Stomach smooth muscle (tissue), 2 donors: ENCODE measurements around the gene CECR2.

ENCODE experiments used
- H3K27ac ChIP-seq: one replicate; pipeline ENCODE4 v1.7.0; 2013; ENCODE audit warnings: mild to moderate bottlenecking, low read length, inconsistent platforms
- H3K27me3 ChIP-seq, 2 donors: one replicate each; pipeline ENCODE4 v1.7.0; 2013; ENCODE audit warnings: low read length in 2 of 2; ENCODE audit not compliant: insufficient read depth in 2 of 2, control insufficient read depth in 1 of 2
- H3K36me3 ChIP-seq, 2 donors: one replicate each; pipeline ENCODE4 v1.7.0; 2013; ENCODE audit warnings: low read length in 2 of 2; ENCODE audit not compliant: control insufficient read depth in 2 of 2, insufficient read depth in 2 of 2
- H3K4me1 ChIP-seq: one replicate; pipeline ENCODE4 v1.7.0; 2013; ENCODE audit warnings: low read length; ENCODE audit not compliant: control insufficient read depth, insufficient read depth
- H3K4me3 ChIP-seq, 2 donors: one replicate each; pipeline ENCODE4 v1.7.0; 2013; ENCODE audit warnings: low read length in 2 of 2
- H3K9ac ChIP-seq, 2 donors: one replicate each; pipeline ENCODE4 v1.7.0; 2013; ENCODE audit warnings: low read length in 2 of 2, mild to moderate bottlenecking in 1 of 2
- H3K9me3 ChIP-seq, 2 donors: one replicate each; pipeline ENCODE4 v1.7.0; 2013; ENCODE audit warnings: low read length in 2 of 2; ENCODE audit not compliant: control insufficient read depth in 2 of 2
- donor health status: healthy.
- donor health status: Pancreatic carcinoma.

CECR2 gene

DNA sequence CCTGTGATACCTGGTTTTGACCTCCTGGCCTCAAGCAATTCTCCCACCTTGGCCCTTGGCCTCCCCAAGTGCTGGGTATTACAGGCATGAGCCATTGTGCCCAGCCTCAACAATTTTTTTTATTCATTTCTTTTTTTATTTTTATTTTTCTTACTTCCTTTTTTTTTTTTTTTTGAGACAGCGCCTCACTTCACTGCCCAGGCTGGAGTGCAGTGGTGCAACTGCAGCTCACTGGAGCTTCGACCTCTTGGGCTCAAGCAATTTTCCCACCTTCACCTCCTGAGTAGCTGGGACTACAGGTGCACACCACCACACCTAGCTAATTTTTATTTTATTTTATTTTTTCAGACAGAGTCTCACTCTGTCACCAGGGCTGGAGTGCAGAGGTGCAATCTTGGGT lies 25.5 kb upstream of the CECR2 start:
- Histone ChIP-seq H3K27ac (no peak overlapping the region), H3K4me3 (no peak overlapping the region), H3K27me3 (peaks cover 0 to 4% of the 10 kb centered on the region in 2 donors), H3K9ac (no peak overlapping the region), H3K4me1 (no peaks in the 10 kb centered on the region), H3K36me3 (no peaks in the 10 kb centered on the region), H3K9me3 (no peaks in the 10 kb centered on the region)

DNA sequence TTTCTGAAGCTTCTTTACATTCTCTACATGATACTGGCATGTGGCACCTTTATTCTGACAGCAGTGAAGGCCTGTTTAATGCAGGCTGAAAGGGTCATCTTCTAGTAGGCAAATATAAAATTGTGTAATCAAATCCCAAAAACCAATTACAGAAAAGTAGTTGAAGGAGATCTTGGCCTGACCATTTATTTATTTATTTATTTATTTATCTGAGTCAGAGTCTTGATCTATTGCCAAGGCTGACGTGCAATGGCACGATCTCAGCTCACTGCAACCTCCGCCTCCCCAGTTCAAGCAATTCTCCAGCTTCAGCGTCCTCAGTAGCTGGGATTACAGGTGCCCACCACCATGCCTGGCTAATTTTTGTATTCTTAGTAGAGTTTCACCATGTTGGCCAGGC lies 22.7 kb upstream of the CECR2 start:
- H3K9me3 ChIP-seq = no peaks in the 10 kb centered on the region
- peaks cover 0 to 2% of the 10 kb centered on the region in 2 donors for H3K27me3 ChIP-seq
- H3K9ac ChIP-seq = no peak overlapping the region
- H3K4me1 ChIP-seq = no peaks in the 10 kb centered on the region
- no peaks in the 10 kb centered on the region for H3K36me3 ChIP-seq
- no peak overlapping the region for H3K4me3 ChIP-seq
- no peak overlapping the region for H3K27ac ChIP-seq

DNA sequence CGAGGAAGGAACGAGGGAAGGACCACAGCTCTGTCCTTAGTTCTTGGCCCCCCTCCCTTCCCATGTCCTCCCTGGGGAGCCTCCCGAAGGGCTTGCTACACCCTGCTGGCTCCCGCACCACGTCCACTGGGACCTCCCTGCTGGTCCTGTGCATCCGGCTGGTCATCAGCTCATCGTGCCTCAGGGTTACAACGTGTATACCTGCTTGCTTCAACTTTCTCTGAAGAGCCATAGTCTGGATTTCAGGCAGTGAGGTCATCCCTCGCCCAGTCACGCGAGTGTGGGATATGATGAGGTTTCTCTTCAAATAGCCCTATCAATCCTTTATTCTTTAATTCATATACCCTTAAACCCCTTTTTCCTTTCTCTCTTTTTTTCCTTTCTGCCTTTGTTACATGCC lies 21.5 kb upstream of the CECR2 start:
- no peak overlapping the region for H3K9ac ChIP-seq
- no peaks in the 10 kb centered on the region for H3K36me3 ChIP-seq
- no peaks in the 10 kb centered on the region for H3K9me3 ChIP-seq
- no peak overlapping the region for H3K27ac ChIP-seq
- H3K4me3 ChIP-seq = no peak overlapping the region
- H3K4me1 ChIP-seq = no peaks in the 10 kb centered on the region
- H3K27me3 ChIP-seq = peaks cover 0 to 2% of the 10 kb centered on the region in 2 donors

DNA sequence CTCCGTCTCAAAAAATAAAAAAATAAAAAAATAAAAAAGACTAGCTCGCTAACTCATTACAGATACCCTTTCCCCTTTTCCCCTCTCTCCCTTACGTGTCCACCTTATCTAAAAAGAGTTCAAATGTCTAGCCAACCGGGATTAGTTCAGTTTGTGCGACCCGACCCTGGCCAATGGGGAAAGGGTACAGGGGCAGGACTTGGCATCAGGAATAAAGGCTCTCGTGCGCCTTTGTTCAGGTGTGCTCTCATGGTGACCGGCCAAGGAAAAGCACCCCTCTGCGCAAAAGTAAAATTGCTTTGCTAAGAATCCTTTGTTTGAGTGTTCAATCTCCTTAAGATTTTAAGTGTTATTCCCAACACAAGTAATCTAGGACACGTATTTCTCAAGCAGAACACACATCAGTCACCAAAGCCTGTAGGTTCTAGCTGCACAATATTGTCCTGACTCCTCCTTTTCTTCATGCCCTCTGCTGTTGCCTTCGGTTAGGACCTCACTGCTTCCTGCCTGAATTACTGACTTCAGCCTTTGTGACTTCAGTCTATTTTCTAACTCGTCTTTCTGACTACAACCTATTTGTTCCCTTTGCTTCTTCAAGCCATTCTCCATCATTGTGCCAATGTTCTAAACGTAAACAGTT lies 20.7 kb upstream of the CECR2 start:
- H3K4me3 ChIP-seq = no peak overlapping the region
- no peaks in the 10 kb centered on the region for H3K9me3 ChIP-seq
- H3K9ac ChIP-seq = no peak overlapping the region
- no peak overlapping the region for H3K27ac ChIP-seq
- H3K36me3 ChIP-seq = no peaks in the 10 kb centered on the region
- H3K4me1 ChIP-seq = no peaks in the 10 kb centered on the region
- peaks cover 0 to 2% of the 10 kb centered on the region in 2 donors for H3K27me3 ChIP-seq

DNA sequence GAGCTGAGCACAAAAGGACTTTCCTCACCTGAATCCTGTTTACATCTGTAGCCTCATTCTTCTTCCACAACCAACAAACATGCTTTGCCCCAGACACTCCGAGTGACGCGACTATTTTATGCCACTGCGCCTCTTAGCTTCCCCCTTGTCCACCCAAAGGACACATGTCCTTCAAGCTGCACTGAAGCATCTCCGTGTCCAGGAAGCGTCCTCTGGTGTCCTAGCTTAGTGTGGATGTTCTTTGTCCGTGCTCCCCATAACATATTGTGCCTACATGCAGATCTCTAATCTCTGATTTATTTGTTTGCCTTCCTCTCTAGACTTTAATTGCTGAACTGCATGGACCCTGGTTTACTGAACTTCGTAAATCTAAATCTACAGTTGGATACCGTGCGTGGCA lies 20.1 kb upstream of the CECR2 start:
- H3K4me1 ChIP-seq = no peaks in the 10 kb centered on the region
- H3K9ac ChIP-seq = no peak overlapping the region
- H3K27me3 ChIP-seq = peaks cover 0 to 2% of the 10 kb centered on the region in 2 donors
- H3K27ac ChIP-seq = no peak overlapping the region
- no peaks in the 10 kb centered on the region for H3K36me3 ChIP-seq
- no peak overlapping the region for H3K4me3 ChIP-seq
- no peaks in the 10 kb centered on the region for H3K9me3 ChIP-seq

DNA sequence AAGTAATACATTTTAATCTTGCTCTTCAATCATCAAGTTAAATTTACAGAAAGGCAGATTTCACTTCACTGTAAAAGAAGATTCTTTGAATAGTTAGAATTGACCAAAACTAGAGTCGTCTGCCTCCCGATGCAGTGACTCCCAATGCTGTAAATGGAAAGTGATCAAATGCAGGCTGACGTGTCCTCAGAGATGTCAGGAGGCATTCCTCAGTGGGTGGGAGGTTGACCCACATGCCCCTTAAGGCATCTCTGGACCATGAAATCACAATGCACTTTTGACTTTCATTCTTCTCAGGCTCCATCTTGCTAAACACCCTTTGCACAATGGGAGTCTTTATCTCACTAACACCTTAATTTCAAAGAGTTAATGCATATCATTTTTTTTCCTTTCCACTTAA lies 19.0 kb upstream of the CECR2 start:
- no peaks in the 10 kb centered on the region for H3K4me1 ChIP-seq
- no peak overlapping the region for H3K4me3 ChIP-seq
- no peak overlapping the region for H3K9ac ChIP-seq
- peaks cover 0 to 2% of the 10 kb centered on the region in 2 donors for H3K27me3 ChIP-seq
- H3K27ac ChIP-seq = no peak overlapping the region
- H3K36me3 ChIP-seq = no peaks in the 10 kb centered on the region
- no peaks in the 10 kb centered on the region for H3K9me3 ChIP-seq

DNA sequence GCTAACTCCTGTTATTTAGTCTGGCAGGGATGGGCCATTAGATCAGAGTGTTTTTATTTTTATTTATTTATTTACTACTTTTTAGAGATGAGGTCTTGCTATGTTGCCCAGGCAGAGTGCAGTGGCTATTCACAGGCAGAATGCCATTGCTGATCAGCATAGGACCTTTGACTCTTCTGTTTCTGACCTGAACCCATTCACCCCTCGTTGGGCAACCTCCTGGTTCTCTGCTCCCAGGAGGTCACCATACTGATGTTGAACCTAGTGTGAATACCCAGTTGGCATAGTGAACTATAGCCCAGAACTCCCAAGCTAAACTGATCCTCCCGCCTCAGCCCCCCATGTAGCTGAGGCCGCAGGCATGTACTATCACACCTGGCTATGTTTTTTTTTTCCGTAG lies 16.5 kb upstream of the CECR2 start:
- Histone ChIP-seq H3K9me3 (no peaks in the 10 kb centered on the region), H3K27me3 (no peaks in the 10 kb centered on the region), H3K4me1 (no peaks in the 10 kb centered on the region), H3K4me3 (no peak overlapping the region), H3K27ac (no peak overlapping the region), H3K36me3 (no peaks in the 10 kb centered on the region), H3K9ac (no peak overlapping the region)

DNA sequence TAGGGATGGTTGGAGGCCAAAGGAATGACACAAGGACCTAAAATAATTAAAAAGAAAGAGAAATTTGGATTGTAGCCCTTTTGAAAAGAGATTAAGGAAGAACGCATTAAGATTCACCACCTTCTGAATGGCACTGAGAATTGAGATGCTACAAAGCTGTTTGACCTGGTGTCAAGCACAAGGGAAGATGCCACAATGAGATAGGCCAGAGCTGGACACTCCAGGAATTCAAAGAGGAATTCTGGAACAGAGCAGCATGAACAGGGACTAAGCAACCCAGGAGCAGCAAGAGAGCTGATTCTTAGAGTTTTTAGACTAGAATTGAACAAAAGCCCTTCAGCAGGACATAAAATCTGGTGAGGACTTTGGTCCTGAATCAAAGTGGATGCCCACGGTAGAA lies 11.6 kb upstream of the CECR2 start:
- Histone ChIP-seq H3K27me3 (peaks cover 0 to 5% of the 10 kb centered on the region in 2 donors), H3K36me3 (no peaks in the 10 kb centered on the region), H3K4me3 (no peak overlapping the region), H3K4me1 (no peaks in the 10 kb centered on the region), H3K9me3 (no peaks in the 10 kb centered on the region), H3K9ac (no peak overlapping the region), H3K27ac (no peak overlapping the region)

DNA sequence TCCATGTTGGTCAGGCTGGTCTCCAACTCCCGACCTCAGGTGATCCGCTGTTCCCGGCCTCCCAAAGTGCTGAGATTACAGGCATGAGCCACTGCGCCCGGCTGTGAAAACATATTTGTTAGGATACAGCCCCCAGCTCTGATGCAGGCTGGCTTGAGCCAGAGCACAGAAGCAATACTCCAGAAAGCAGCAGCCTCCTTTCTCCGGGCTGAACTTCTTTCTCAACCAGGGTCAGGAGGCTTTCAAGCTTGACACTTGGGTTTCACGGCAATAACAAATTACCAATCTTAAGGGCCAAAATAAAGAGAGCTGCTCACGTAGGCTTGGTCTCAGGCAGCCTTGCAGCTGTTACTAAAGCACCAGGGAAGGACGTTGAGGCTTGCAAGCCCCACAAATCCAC lies 10.8 kb upstream of the CECR2 start:
- Histone ChIP-seq H3K9me3 (no peaks in the 10 kb centered on the region), H3K27me3 (peaks cover 0 to 5% of the 10 kb centered on the region in 2 donors), H3K9ac (no peak overlapping the region), H3K36me3 (no peaks in the 10 kb centered on the region), H3K4me1 (no peaks in the 10 kb centered on the region), H3K4me3 (no peak overlapping the region), H3K27ac (no peak overlapping the region)

DNA sequence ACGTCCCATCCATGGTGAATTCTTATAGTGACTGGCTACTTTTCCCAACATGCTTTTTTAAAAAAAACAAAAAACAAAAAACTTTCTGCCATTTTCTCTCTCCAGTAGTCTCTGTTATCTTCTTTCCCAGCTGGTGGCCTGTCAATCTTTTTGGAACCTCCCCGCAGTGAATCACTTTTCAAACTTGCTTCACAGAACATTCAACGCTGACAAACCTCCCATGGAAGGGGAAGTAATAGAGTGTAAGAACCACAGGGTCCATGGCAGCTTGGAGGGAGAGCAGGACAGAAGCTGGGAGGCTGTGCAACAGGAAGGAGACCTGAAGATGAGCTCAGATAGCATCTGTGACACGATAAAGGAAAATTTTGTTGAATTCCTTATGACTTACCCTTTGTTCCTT lies 9.8 kb upstream of the CECR2 start:
- Histone ChIP-seq H3K27ac (no peak overlapping the region), H3K9me3 (no peaks in the 10 kb centered on the region), H3K27me3 (peaks cover 0 to 5% of the 10 kb centered on the region in 2 donors), H3K4me1 (no peaks in the 10 kb centered on the region), H3K9ac (no peak overlapping the region), H3K4me3 (no peak overlapping the region), H3K36me3 (no peaks in the 10 kb centered on the region)

DNA sequence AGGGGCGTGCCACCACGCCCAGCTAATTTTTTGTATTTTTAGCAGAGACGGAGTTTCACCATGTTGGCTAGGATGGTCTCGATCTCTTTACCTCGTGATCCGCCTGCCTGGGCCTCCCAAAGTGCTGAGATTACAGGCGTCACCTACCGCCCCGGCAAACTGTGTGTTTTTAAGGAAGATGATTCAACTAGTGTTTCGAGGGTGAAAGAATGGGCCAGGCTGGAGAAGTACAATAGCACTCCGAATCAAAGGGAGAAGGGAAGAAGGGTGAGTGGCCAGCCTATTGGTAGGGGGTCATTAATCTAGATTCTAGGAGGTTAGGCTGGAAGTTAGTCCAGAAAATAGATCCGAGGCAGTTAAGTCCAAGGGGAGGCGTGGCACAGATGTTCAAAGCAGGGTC lies 2.9 kb upstream of the CECR2 start:
- Histone ChIP-seq H3K27me3 (peaks cover 23 to 39% of the 10 kb centered on the region in 2 donors), H3K4me1 (peaks cover 13% of the 10 kb centered on the region)

More for the DNA sequence above, 2.9 kb upstream of the CECR2 start:
- Histone ChIP-seq H3K4me3 (no peak overlapping the region), H3K9me3 (no peaks in the 10 kb centered on the region), H3K27ac (no peak overlapping the region), H3K9ac (no peak overlapping the region), H3K36me3 (no peaks in the 10 kb centered on the region)
